EL (cell line): Measurements from ENCODE around the gene RAG2.

ENCODE experiments used
- DNase-seq: peaks from one replicate; pipeline ENCODE4 v3.0.0-alpha.2; 2016

RAG2 gene

DNA sequence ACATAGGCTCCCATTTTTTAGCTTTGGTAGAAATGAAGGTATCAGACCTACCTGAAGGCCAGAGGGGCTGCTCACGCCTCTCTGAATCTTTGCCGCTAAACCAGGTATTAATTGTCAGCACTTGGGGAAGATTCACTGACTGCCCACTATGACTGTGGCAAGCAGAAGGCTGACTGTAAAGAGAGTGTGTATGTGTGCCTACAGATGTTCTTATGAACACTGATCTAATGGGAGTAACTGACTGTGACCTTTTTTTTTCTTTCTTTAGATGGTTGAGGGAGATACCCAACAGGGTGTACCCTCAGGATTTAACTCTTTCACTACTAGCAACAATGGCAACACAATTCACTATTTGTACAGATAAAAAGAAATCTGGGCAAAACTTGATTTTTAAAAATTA lies at the start of gene RAG2:
Gene RAG2, minus strand, starts transcription at position 186 of the 400 bp plus-strand sequence. CDS start 4,068 bp downstream, outside the sequence.
- no peak for DNase-seq

- DNase-seq: no peak
Observed at GRCh38 chr11:36638556-36638955, 40.5 kb upstream of the RAG2 start.

DNA sequence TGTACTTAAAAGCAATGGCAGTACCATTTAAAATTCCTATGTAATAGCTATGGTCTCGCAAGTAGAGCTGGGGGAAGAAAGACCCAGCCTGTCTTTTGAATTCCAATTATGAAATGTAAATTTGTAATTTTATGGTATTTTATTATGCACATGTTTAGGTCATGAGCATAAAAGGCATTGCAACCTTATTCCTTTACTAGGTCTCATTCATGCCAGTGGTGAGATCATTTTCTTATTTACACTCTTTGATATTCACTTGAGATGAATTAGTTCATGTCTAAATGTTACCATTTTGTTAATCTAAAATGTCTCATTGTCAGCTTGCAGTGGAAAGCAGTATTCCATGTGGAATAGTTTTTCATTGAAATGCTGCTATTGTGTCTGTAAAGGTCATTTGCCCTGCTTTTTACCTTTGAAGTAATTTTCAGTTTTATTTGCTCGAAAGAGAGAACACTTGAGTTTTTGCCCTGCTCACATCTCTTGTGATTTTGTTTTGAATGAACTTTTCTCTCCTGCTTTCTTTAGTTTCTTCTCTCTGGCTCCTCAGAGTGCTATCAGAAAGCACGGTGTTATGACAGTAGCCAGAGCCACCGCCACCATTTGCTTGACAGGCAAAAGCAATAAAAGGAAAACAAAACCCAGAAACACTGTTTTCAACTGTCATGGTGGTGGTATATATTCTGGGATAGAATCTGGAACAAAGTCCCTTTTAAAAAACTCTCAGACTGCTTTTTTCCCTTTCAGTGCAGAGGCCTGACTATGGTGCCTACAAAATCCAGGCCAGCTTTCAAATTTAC lies 37.2 kb upstream of the RAG2 start:
- no peak for DNase-seq

DNA sequence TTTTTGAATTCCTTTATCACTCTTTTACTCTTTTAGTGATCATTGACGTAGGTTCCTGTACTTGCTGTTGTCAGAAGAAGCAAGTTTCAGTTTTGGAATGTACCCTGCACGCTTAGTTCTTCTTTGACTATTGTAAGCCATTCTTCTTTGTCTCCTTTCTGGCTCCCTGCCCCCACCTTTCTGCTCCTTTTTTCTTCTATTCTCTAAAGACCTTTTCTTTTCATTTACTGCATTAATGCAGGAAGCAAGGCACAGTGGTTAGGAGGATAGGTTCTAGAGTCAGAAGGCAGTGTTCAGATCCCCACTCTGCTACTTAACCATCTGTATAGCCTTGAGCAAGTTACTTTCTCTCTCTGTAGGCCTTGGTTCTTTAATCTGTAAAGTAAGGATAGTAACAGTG lies 33.7 kb upstream of the RAG2 start:
- no peak for DNase-seq

DNA sequence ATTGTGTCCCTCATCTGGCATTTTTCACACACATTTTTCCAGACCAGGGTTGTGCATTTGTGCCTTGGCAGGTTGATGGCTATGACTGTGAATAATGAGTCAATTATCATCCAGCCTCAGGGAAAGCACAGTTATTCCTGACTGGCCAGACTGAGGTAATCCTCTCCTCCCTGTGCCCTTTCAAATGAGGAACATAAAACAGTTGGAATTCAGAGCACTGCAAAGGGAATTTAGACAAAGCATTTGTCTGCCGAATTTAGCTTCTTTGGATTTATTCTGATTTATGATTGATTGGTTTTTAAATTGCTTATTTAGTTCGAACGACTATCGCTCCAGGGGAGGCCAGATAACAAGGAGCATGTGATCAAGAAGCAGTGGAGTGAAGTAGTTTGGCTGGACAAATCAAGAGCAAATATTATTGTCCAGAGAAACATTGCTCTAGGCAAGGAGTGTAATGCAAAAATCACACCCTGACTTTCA lies 30.8 kb upstream of the RAG2 start:
- no peak for DNase-seq

DNA sequence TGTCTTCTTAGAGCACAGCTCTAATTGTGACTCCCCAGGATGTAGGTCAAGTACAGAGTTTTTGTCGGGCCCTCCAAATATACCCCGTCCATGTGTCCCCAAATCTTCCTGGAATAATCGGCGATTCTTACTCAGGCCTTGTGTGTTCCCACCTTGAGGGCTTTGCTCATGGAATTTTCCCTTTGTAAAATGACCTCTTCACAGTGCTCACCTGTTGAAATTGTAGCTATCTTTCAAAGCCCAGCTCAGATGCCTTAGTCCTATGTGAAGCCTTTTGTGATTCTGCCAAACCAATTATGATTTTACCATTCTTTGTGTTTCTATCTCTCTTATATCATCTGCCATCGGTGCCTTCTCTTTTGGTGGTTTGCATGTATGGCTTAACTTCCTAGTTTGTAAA lies 30.1 kb upstream of the RAG2 start:
- no peak for DNase-seq

- no peak for DNase-seq
Observed at GRCh38 chr11:36627471-36627870, 29.4 kb upstream of the RAG2 start.

DNA sequence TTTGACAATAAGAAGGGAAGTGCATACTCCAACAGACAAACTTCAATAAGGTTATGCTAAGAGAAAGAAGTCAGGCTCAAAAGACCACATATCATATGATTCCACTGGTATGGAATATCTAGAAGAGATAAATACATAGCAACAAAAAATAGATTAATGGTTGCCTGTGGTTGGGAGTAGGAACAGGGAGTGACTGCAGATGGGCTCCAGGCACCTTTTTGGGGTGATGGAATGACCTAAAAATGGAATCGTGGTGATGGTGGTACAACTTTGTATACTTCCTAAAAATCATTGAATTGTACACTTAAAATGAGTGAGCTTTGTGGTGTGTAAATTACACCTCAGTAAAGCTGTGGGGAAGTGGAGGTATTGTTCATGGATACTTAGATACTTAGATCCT lies 29.0 kb upstream of the RAG2 start:
- no peak for DNase-seq

GRCh38 chr11:36623494-36623893 lies 25.5 kb upstream of the RAG2 start:
- DNase-seq: no peak

DNA sequence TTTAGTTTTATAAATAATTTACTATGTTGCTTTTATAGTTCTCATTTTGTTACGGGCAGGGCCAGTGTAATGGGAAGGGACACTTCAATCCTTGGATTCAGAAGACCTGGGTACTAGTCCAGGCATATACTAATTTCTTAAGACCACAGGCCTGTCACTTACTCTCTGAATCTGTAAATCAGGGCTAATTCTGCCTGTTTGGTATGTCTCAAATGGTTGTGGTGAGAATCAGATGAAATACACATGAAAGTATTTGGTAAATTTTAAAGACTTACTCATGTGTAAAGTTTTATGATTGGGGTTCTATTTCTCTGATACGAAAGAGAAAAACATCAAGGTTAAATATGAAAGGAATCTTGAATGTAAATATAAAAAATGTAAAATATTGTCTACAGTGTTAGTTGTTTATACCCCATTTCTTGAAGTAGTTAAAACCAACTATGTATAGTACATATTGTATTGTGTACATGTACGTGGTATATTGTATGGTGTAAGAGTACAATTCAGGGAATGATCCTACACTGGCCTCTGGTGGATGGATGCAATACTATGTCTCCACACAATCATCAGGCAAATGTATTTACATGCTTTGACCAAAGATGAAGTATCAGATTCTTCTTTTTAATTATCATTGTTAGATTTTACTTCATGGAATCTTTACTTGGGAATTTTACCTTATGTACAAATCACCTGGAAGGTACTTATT lies 24.5 kb upstream of the RAG2 start:
- DNase-seq: peak; percentile 29

DNA sequence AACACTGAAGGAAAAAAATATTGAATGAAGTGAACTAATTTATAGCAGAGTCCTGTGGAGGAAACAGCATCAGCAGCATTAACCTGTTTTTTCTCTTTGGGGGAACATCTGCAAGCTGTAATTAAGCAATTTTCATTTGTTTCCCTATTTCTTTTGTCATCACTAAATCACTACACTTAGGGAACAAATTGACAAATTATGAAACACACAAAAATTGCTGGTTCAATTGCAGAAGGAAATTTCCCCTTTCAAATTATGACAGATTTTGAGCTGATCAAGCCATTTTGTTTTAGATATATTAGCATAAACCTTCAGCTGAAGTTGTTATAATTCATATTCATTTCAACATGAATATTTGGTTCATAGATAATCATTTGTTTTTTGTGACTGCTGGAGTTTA lies 22.2 kb upstream of the RAG2 start:
- no peak for DNase-seq

DNA sequence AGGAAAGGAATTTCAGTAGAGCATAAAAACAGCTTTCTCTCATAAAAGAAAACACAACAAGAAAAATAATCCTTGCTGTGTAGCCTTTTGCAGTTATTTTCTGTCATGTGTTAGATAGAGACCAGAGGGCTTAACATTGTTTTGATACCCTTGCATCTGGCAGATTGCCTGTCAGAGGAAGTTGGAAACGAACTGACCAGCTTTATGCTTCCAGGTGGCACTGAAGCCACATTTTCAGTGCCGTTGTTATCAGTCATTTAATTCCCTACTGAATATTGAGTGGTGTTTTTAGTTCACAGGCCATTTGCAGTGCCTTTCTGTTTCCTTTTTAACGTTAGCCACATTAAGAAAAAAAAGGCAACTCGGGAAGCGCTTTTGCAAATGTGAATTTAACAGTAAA lies 21.5 kb upstream of the RAG2 start:
- DNase-seq: no peak

GRCh38 chr11:36618363-36619047 lies 20.5 kb upstream of the RAG2 start:
- DNase-seq: no peak

DNA sequence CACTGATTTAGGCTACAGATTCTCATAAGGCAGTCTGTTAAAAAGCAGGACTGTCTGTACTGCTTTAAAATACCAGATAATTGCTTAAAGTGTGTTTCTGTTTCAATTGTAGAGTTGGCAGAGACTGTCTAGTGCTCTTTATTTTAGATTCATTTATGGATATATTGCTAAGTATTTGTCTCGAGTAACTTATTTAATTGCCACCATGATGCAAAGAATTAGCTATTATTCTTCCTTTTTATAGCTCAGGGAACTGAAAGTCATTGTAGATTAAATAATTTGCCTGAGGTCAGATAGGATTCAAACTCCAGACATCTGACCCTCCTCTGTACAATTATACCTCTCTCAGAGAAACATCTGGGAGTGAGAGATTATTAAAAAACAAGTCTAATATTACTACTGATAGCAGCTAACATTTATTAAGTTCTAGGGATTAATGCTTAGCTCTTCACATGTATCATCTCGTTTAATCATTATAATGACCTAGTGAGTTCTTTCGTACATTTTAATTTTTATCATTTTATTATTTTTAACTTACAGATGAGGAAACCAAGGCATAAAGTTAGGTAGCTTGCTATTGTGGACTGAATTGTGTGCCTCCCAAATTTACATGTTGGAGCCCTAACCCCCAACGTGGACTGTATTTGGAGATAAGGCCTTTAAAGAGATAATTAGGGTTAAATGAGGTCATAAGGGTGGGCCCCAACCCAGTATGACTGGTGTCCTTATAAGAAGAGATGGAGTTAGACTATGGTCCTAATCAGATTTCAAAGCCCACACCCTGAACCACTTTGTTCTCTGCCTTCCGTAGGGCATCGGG lies 19.7 kb upstream of the RAG2 start:
- no peak for DNase-seq

DNA sequence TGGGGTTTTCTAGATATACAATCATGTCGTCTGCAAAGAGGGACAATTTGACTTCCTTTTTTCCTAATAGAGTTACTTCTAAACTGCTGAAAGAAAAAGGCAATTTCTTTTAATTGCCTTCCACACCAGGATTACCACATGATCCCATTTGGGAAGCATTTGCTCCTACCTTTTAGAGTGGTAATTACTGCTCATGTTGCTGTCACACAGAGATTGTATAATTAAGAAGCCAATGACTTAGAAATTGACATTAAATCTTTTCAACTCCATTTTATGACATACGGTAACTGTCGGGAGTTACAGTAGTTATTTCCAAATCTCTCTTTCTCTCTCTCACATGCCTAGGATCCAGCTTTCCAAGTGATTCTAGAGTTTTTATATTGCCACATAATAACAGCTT lies 17.8 kb upstream of the RAG2 start:
- DNase-seq: no peak

DNA sequence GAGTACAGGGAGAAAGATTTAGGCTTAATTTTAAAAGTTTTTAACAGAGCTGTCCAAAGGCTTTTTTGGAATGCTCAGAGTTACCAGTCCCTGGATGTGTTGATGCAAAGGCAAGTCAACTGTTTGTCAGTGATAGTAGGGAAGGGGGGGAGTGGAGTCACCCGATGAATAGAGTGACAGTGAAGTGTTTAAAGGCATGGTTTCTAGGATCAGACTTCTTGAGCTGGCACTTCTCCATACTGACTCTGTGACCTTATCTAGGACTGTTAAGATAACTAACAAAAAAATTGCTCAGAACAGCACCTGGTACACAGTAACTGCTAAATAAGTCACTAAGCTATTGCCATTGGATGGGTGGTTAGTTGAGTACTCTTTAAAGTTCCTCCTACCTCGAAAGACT lies 11.3 kb upstream of the RAG2 start:
- DNase-seq: no peak

GRCh38 chr11:36608491-36609199 lies 10.6 kb upstream of the RAG2 start:
- DNase-seq: no peak

GRCh38 chr11:36605221-36606216 lies 7.5 kb upstream of the RAG2 start:
- no peak for DNase-seq

DNA sequence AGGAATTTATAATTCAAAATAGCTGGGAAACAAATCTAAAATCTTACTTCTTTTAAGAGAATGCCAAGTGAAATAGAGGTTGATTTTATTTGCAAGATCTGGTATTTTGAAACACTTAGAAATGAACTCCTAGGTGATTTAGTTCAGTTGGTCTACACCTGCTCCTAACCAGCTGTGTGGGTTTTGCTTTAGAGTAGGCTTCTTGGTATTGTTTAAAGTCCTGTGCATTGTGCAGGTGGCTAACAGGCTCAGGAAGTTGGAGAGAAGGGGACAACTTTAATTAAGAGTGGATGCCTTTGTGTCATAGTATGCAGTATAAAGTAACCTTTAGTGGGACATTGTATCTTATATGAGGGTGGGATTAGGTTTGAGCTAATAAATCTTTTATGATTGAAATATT lies 4.1 kb upstream of the RAG2 start:
- DNase-seq: no peak

DNA sequence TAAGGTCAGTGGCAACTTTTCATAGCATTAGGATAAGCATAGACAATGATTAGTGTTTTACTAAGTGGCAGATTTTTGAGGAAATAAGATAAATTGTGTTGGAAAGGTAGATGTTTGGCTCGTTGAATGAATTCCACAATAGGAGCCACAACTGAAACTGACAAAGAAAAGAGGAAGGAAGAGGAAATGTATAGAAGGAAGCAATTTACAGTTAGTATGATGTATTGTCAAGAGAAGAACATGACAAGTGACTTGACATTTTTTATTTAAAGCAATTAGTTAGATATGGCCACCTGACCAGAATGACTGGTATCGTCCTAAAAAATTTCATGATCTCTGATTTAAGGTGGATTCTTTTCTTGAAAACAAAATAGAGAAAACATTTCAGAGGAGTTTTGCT lies 3.1 kb upstream of the RAG2 start:
- DNase-seq: no peak

DNA sequence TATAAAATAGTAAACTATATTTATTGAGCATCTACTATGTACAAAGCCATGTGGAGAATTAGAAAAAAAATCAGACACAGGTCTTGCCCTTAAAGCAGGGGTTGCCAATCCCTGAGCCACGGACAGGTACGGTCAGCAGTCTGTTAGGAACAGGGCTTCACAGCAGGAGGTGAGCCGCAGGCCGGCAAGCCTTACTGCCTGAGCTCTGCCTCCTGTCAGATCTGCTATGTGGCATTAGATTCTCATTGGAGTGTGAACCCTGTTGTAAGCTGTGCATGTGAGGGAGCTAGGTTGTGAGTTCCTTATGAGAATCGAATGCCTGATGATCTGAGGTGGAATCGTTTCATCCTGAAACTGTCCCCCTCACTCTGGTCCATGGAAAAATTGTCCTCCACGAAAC lies 2.1 kb upstream of the RAG2 start:
- no peak for DNase-seq
